HepG2 (cell line): Measurements from ENCODE around the gene KRTAP12-2. TPM values are rescaled to one million over a fixed set of nuclear protein-coding genes. Genes with fewer than 3 reads are reported as not detected.

Experiments used
- ATAC-seq: fragments of 200-7000 bp; cut with Tn5 transposase; 3 replicates; pipeline ENCODE4 v1.9.1; 2020; ENCODE audit warnings: mild to moderate bottlenecking, moderate library complexity
- BruUV-seq: library from RNA; stranded (reverse); fragments of 400-500 nt; replicated peaks from 2 replicates; lab custom pipeline; 2021; lab: Mats Ljungman, UMichigan
- CTCF ChIA-PET: fragments of 300-600 bp; formaldehyde crosslinking; extraction: SDS; loops from one replicate; lab custom pipeline; 2021; ENCODE audit warnings: low total read pairs, inconsistent platforms, low intra/inter-chr PET ratio; lab: Yijun Ruan, JAX
- POLR2A ChIA-PET: fragments of 350-600 bp; sonication (Branson Sonifier 250); formaldehyde crosslinking; loops from one replicate; lab custom pipeline; 2020; ENCODE audit warnings: antibody characterized with exemption, inconsistent platforms; lab: Yijun Ruan, JAX
- DNase-seq: peaks from one replicate; pipeline ENCODE4 v3.0.0-alpha.2; 2015; ENCODE audit warnings: low spot score
- FAIRE-seq: peaks from 3 replicates; lab custom pipeline; 2011; peaks lifted over from hg19 to GRCh38; lab: Jason Lieb, UNC
- H2AFZ ChIP-seq: one replicate; pipeline ENCODE4 v1.6.1; 2011; ENCODE audit warnings: low read length, inconsistent platforms
- H3K27ac ChIP-seq: fragments of 300-600 bp; 3 replicates; pipeline ENCODE4 v1.8.0; 2011; ENCODE audit warnings: mixed run types, mild to moderate bottlenecking, mixed read lengths, low read length, inconsistent platforms; ENCODE audit not compliant: insufficient read depth; ENCODE audit errors: extremely low read length
- H3K27me3 ChIP-seq, 2 experiments: fragments of 200-600 bp in 1 of 2; 2 replicates in 1 of 2; 3 replicates in 1 of 2; pipeline versions ENCODE4 v1.6.0 to v1.8.0; 2011; ENCODE audit warnings: low read length in 2 of 2, mild to moderate bottlenecking in 2 of 2, moderate library complexity in 2 of 2, inconsistent platforms in 1 of 2; ENCODE audit not compliant: insufficient read depth in 2 of 2, control insufficient read depth in 1 of 2
- H3K36me3 ChIP-seq, 2 experiments: fragments of 200-600 bp in 1 of 2; replicated peaks in 1 of 2; 2 replicates in 1 of 2; 3 replicates in 1 of 2; pipeline versions ENCODE4 v1.5.1 to v1.8.0; 2011; ENCODE audit warnings: low read length in 2 of 2, inconsistent platforms in 1 of 2; ENCODE audit not compliant: insufficient read depth in 2 of 2, control insufficient read depth in 1 of 2
- H3K4me1 ChIP-seq: 2 replicates; pipeline ENCODE4 v1.5.1; 2012; ENCODE audit warnings: low read length, inconsistent platforms; ENCODE audit not compliant: insufficient read depth
- H3K4me2 ChIP-seq: 2 replicates; pipeline ENCODE4 v1.6.0; 2011; ENCODE audit warnings: low read depth, low read length, inconsistent platforms
- H3K4me3 ChIP-seq, 3 experiments: fragments of 200-600 bp in 1 of 3; sonication (generic), shearing (Covaris generic) in 1 of 3; replicated peaks in 1 of 3; 2 replicates each; pipeline ENCODE4 v1.5.1; 2011 to 2016; ENCODE audit warnings: low read length in 3 of 3, inconsistent platforms in 2 of 3, low read depth in 2 of 3, mild to moderate bottlenecking in 2 of 3, control low read depth in 1 of 3, mixed read lengths in 1 of 3; ENCODE audit not compliant: insufficient read depth in 1 of 3
- H3K79me2 ChIP-seq: one replicate; pipeline ENCODE4 v1.6.1; 2011; ENCODE audit warnings: low read length, inconsistent platforms; ENCODE audit not compliant: insufficient read depth
- H3K9ac ChIP-seq: 2 replicates; pipeline ENCODE4 v1.6.0; 2011; ENCODE audit warnings: mild to moderate bottlenecking, low read depth, low read length, inconsistent platforms; ENCODE audit not compliant: insufficient read depth
- H3K9me3 ChIP-seq: 2 replicates; pipeline ENCODE4 v1.5.1; 2012; ENCODE audit warnings: mild to moderate bottlenecking, low read length
- H4K20me1 ChIP-seq: 2 replicates; pipeline ENCODE4 v1.6.0; 2011; ENCODE audit warnings: inconsistent platforms, mild to moderate bottlenecking, low read length, moderate library complexity; ENCODE audit not compliant: insufficient read depth
- CENPX ChIP-seq: sonication (generic); formaldehyde crosslinking; IDR thresholded peaks from 2 replicates; pipeline ENCODE4 v1.9.0; 2021; ENCODE audit warnings: mild to moderate bottlenecking, missing genetic modification reagents, moderate library complexity
- PAWR ChIP-seq: sonication (generic); formaldehyde crosslinking; IDR thresholded peaks from 2 replicates; pipeline ENCODE4 v1.4.0; 2020; ENCODE audit warnings: missing genetic modification reagents, mild to moderate bottlenecking, borderline replicate concordance
- SIN3B ChIP-seq: fragments of 150-350 bp; IDR thresholded peaks from 2 replicates; pipeline ENCODE4 v1.6.1; 2014; ENCODE audit warnings: low read length
- SNAI1 ChIP-seq: sonication (generic); formaldehyde crosslinking; IDR thresholded peaks from 2 replicates; pipeline ENCODE4 v1.5.0; 2020; ENCODE audit warnings: mild to moderate bottlenecking, missing genetic modification reagents, borderline replicate concordance
- STAG1 ChIP-seq: sonication (generic); formaldehyde crosslinking; IDR thresholded peaks from 2 replicates; pipeline ENCODE4 v1.4.0; 2020; ENCODE audit warnings: missing genetic modification reagents
- ZNF230 ChIP-seq: sonication (generic); formaldehyde crosslinking; IDR thresholded peaks from 2 replicates; pipeline ENCODE4 v1.4.0; 2020; ENCODE audit warnings: mild to moderate bottlenecking, missing genetic modification reagents
- ZSCAN21 ChIP-seq: sonication (generic); formaldehyde crosslinking; IDR thresholded peaks from 2 replicates; pipeline ENCODE4 v1.8.0; 2022; ENCODE audit warnings: mild to moderate bottlenecking, missing genetic modification reagents, moderate library complexity, borderline replicate concordance
- WGBS: methylation state at CpG from one replicate; pipeline ENCODE4 v1.1.6; 2017; ENCODE audit warnings: low lambda C conversion rate; 5-methylcytosine and 5-hydroxymethylcytosine counted together
- in situ Hi-C: cut with HindIII; loops from 2 replicates; pipeline ENCODE4 v1.10.0; 2017; ENCODE audit warnings: low pct_unique_long_range_greater_than_20kb; ENCODE audit not compliant: extremely low pct_ligation_motif_present
- intact Hi-C: fragments of 100-400 bp; cut with micrococcal nuclease; formaldehyde crosslinking; loops from one replicate; pipeline ENCODE4 v1.10.0; 2022; ENCODE audit not compliant: unreplicated experiment
- polyA plus RNA-seq, 8 experiments: library from polyadenylated mRNA; depleted of rRNA in 3 of 8; stranded (reverse) in 7 of 8; unstranded in 1 of 8; fragments of >200 nt; fragmentation: Illumina TruSeq in 4 of 8; extraction: Trizol in 4 of 8; gene quantifications; 2 replicates each; pipeline versions ENCODE4 v1.2.1 to v1.2.3, GENCODE V29; 2011 to 2016; ENCODE audit warnings: low read depth in 4 of 8, missing spikeins in 1 of 8, mixed read lengths in 1 of 8; ENCODE audit not compliant: insufficient read depth in 1 of 8
- small RNA-seq, 3 experiments: library from RNA; depleted of rRNA; stranded (forward); fragments of <200 nt; gene quantifications; one replicate each; pipeline ENCODE3, GENCODE V24; 2012; ENCODE audit warnings: low read depth in 2 of 3, low replicate concordance in 1 of 3; ENCODE audit not compliant: insufficient read length in 3 of 3, insufficient read depth in 2 of 3
- total RNA-seq, 5 experiments: library from RNA; depleted of rRNA; stranded (reverse); fragments of >200 nt; fragmentation: Illumina TruSeq; extraction: Trizol; gene quantifications; 2 replicates each; pipeline ENCODE4 v1.2.3, GENCODE V29; 2016; ENCODE audit warnings: low read depth in 1 of 5
- TF ChIP-seq, protein P1 (sequence below): sonication (generic); formaldehyde crosslinking; IDR thresholded peaks from 2 replicates; pipeline ENCODE4 v1.5.0; 2020; ENCODE audit warnings: mild to moderate bottlenecking, missing genetic modification reagents, moderate library complexity

Gene KRTAP12-2
- total and polyA plus RNA-seq, 2 of the 13 experiments (the other 11 are each of a cell fraction or from before 2014, with no cell fraction given): not detected

GRCh38 chr21:44617071-44617501 lies 49.6 kb downstream of the KRTAP12-2 start:
- CTCF ChIA-PET: no interaction called here

GRCh38 chr21:44616591-44616926 lies 50.2 kb downstream of the KRTAP12-2 start:
- intact Hi-C loops (no loop called here), in situ Hi-C loops (no loop called here)
- no peak overlapping the region for H3K4me3 ChIP-seq
- no peak overlapping the region for H3K9ac ChIP-seq
- no peak overlapping the region for H2AFZ ChIP-seq
- DNase-seq: no peak
- CTCF ChIA-PET: no interaction called here
- no peaks in the 10 kb centered on the region for H3K36me3 ChIP-seq
- 25% methylated on average over 3 of the region's 16 CpGs for WGBS
- no peak for TF ChIP-seq ZSCAN21 (CRISPR knock-in tag)
- no peak for TF ChIP-seq ZNF230 (CRISPR knock-in tag)
- no peak for TF ChIP-seq CENPX (CRISPR knock-in tag)
- TF ChIP-seq, all 625 proteins: peak for 0
- H4K20me1 ChIP-seq: no peaks in the 10 kb centered on the region
- FAIRE-seq (no peak), ATAC-seq (no peak)
- POLR2A ChIA-PET: no interaction called here
- peaks cover 1 to 28% of the 10 kb centered on the region in 2 experiments; a peak in 3 of 5 replicates for H3K27me3 ChIP-seq
- H3K27ac ChIP-seq: no peak overlapping the region
- no peaks in the 10 kb centered on the region for H3K79me2 ChIP-seq
- H3K4me1 ChIP-seq: no peaks in the 10 kb centered on the region
- H3K9me3 ChIP-seq: peaks cover 6% of the 10 kb centered on the region; the same call in 1 of the 2 replicates
- no peak overlapping the region for H3K4me2 ChIP-seq
- BruUV-seq: no TSS peak

More at GRCh38 chr21:44617071-44617501, 49.6 kb downstream of the KRTAP12-2 start:
- in situ Hi-C loops (no loop called here), intact Hi-C loops (no loop called here)
- Histone ChIP-seq H3K27me3 (peaks cover 1 to 28% of the 10 kb centered on the region in 2 experiments; a peak in 3 of 5 replicates), H2AFZ (no peak overlapping the region), H3K4me2 (no peak overlapping the region), H3K9me3 (0 out of 2 replicates have a peak, but pooled peaks cover 4% of the 10 kb centered on the region), H3K4me1 (no peaks in the 10 kb centered on the region), H3K79me2 (no peaks in the 10 kb centered on the region), H3K9ac (no peak overlapping the region), H3K36me3 (no peaks in the 10 kb centered on the region), H4K20me1 (no peaks in the 10 kb centered on the region), H3K4me3 (no peak overlapping the region), H3K27ac (no peak overlapping the region)
- ATAC-seq (peak; percentile 46; the same call in 2 of the 3 replicates), FAIRE-seq (no peak), DNase-seq (no peak)
- no peak for TF ChIP-seq SIN3B
- TF ChIP-seq SNAI1: no peak
- 0 out of 2 replicates have a peak, but pooled peaks have one; percentile 12 for TF ChIP-seq STAG1 (CRISPR knock-in tag)
- TF ChIP-seq, protein P1, sequence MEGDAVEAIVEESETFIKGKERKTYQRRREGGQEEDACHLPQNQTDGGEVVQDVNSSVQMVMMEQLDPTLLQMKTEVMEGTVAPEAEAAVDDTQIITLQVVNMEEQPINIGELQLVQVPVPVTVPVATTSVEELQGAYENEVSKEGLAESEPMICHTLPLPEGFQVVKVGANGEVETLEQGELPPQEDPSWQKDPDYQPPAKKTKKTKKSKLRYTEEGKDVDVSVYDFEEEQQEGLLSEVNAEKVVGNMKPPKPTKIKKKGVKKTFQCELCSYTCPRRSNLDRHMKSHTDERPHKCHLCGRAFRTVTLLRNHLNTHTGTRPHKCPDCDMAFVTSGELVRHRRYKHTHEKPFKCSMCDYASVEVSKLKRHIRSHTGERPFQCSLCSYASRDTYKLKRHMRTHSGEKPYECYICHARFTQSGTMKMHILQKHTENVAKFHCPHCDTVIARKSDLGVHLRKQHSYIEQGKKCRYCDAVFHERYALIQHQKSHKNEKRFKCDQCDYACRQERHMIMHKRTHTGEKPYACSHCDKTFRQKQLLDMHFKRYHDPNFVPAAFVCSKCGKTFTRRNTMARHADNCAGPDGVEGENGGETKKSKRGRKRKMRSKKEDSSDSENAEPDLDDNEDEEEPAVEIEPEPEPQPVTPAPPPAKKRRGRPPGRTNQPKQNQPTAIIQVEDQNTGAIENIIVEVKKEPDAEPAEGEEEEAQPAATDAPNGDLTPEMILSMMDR: peak; percentile 29; the same call in 1 of the 2 replicates
- TF ChIP-seq PAWR: no peak
- 16% methylated on average over 7 of the region's 8 CpGs for WGBS
- POLR2A ChIA-PET: no interaction called here
- no TSS peak for BruUV-seq

Small RNA genes lying within 50 kb of the gene (small RNA-seq; reads per million reads assigned to genes)
- 0 reads per million in 3 experiments for gene KRTAP12-6P

Other genes with a start within 250 kb of the KRTAP12-2 start
- gene LRRC3, start 211.4 kb downstream of the KRTAP12-2 start, total RNA-seq (2016; rRNA removed; fragmentation: Illumina TruSeq; extraction: Trizol): 3.9 and 4.8 TPM in 2 replicates
- 16.5 and 24.3 TPM in 2 replicates for gene LRRC3, start 211.4 kb downstream of the KRTAP12-2 start, polyA plus RNA-seq (2011; rRNA removed)
- not detected in 2 replicates for gene KRTAP10-1, start 126.7 kb downstream of the KRTAP12-2 start, total RNA-seq (2016; rRNA removed; fragmentation: Illumina TruSeq; extraction: Trizol)
- gene KRTAP10-1, start 126.7 kb downstream of the KRTAP12-2 start, polyA plus RNA-seq (2011; rRNA removed): not detected in 2 replicates
- gene KRTAP10-2, start 115.4 kb downstream of the KRTAP12-2 start, total RNA-seq (2016; rRNA removed; fragmentation: Illumina TruSeq; extraction: Trizol): not detected in 2 replicates
- gene KRTAP10-2, start 115.4 kb downstream of the KRTAP12-2 start, polyA plus RNA-seq (2011; rRNA removed): not detected in 2 replicates
- not detected in 2 replicates for gene KRTAP10-3, start 108.1 kb downstream of the KRTAP12-2 start, total RNA-seq (2016; rRNA removed; fragmentation: Illumina TruSeq; extraction: Trizol)
- gene KRTAP10-3, start 108.1 kb downstream of the KRTAP12-2 start, polyA plus RNA-seq (2011; rRNA removed): not detected in 2 replicates
- not detected in 2 replicates for gene KRTAP10-4, start 93.2 kb downstream of the KRTAP12-2 start, total RNA-seq (2016; rRNA removed; fragmentation: Illumina TruSeq; extraction: Trizol)
- not detected in 2 replicates for gene KRTAP10-4, start 93.2 kb downstream of the KRTAP12-2 start, polyA plus RNA-seq (2011; rRNA removed)
- not detected in 2 replicates for gene KRTAP10-5, start 86.3 kb downstream of the KRTAP12-2 start, total RNA-seq (2016; rRNA removed; fragmentation: Illumina TruSeq; extraction: Trizol)
- gene KRTAP10-5, start 86.3 kb downstream of the KRTAP12-2 start, polyA plus RNA-seq (2011; rRNA removed): not detected in 2 replicates
- gene KRTAP10-6, start 74.4 kb downstream of the KRTAP12-2 start, total RNA-seq (2016; rRNA removed; fragmentation: Illumina TruSeq; extraction: Trizol): not detected in 2 replicates
- gene KRTAP10-6, start 74.4 kb downstream of the KRTAP12-2 start, polyA plus RNA-seq (2011; rRNA removed): not detected in 2 replicates
- not detected in 2 replicates for gene KRTAP10-7, start 66.3 kb downstream of the KRTAP12-2 start, total RNA-seq (2016; rRNA removed; fragmentation: Illumina TruSeq; extraction: Trizol)
- not detected in 2 replicates for gene KRTAP10-7, start 66.3 kb downstream of the KRTAP12-2 start, polyA plus RNA-seq (2011; rRNA removed)
- not detected in 2 replicates for gene KRTAP10-8, start 54.8 kb downstream of the KRTAP12-2 start, total RNA-seq (2016; rRNA removed; fragmentation: Illumina TruSeq; extraction: Trizol)
- gene KRTAP10-8, start 54.8 kb downstream of the KRTAP12-2 start, polyA plus RNA-seq (2011; rRNA removed): not detected in 2 replicates
- not detected in 2 replicates for gene KRTAP10-9, start 39.8 kb downstream of the KRTAP12-2 start, total RNA-seq (2016; rRNA removed; fragmentation: Illumina TruSeq; extraction: Trizol)
- not detected in 2 replicates for gene KRTAP10-9, start 39.8 kb downstream of the KRTAP12-2 start, polyA plus RNA-seq (2011; rRNA removed)
- not detected in 2 replicates for gene KRTAP10-10, start 29.6 kb downstream of the KRTAP12-2 start, total RNA-seq (2016; rRNA removed; fragmentation: Illumina TruSeq; extraction: Trizol)
- not detected in 2 replicates for gene KRTAP10-10, start 29.6 kb downstream of the KRTAP12-2 start, polyA plus RNA-seq (2011; rRNA removed)
- gene KRTAP10-11, start 20.5 kb downstream of the KRTAP12-2 start, total RNA-seq (2016; rRNA removed; fragmentation: Illumina TruSeq; extraction: Trizol): not detected in 2 replicates
- not detected in 2 replicates for gene KRTAP10-11, start 20.5 kb downstream of the KRTAP12-2 start, polyA plus RNA-seq (2011; rRNA removed)
- not detected in 2 replicates for gene KRTAP12-4, start 12.3 kb downstream of the KRTAP12-2 start, total RNA-seq (2016; rRNA removed; fragmentation: Illumina TruSeq; extraction: Trizol)
- gene KRTAP12-4, start 12.3 kb downstream of the KRTAP12-2 start, polyA plus RNA-seq (2011; rRNA removed): not detected in 2 replicates
- not detected in 2 replicates for gene KRTAP12-3, start 9.0 kb downstream of the KRTAP12-2 start, total RNA-seq (2016; rRNA removed; fragmentation: Illumina TruSeq; extraction: Trizol)
- gene KRTAP12-3, start 9.0 kb downstream of the KRTAP12-2 start, polyA plus RNA-seq (2011; rRNA removed): not detected in 2 replicates
- gene KRTAP12-1, start 15.2 kb upstream of the KRTAP12-2 start, total RNA-seq (2016; rRNA removed; fragmentation: Illumina TruSeq; extraction: Trizol): not detected in 2 replicates
- gene KRTAP12-1, start 15.2 kb upstream of the KRTAP12-2 start, polyA plus RNA-seq (2011; rRNA removed): 0.13 TPM in 1 of 2 replicates, not detected in the other
- gene KRTAP10-12, start 30.2 kb upstream of the KRTAP12-2 start, total RNA-seq (2016; rRNA removed; fragmentation: Illumina TruSeq; extraction: Trizol): not detected in 2 replicates
- gene KRTAP10-12, start 30.2 kb upstream of the KRTAP12-2 start, polyA plus RNA-seq (2011; rRNA removed): not detected in 2 replicates
- 0.07 and 0.18 TPM in 2 replicates for gene TSPEAR, start 44.6 kb upstream of the KRTAP12-2 start, total RNA-seq (2016; rRNA removed; fragmentation: Illumina TruSeq; extraction: Trizol)
- 0.32 and 0.33 TPM in 2 replicates for gene TSPEAR, start 44.6 kb upstream of the KRTAP12-2 start, polyA plus RNA-seq (2011; rRNA removed)
- 55.4 and 62.0 TPM in 2 replicates for gene UBE2G2, start 134.9 kb upstream of the KRTAP12-2 start, total RNA-seq (2016; rRNA removed; fragmentation: Illumina TruSeq; extraction: Trizol)
- gene UBE2G2, start 134.9 kb upstream of the KRTAP12-2 start, polyA plus RNA-seq (2011; rRNA removed): 92.0 and 106 TPM in 2 replicates
- gene SUMO3, start 151.1 kb upstream of the KRTAP12-2 start, total RNA-seq (2016; rRNA removed; fragmentation: Illumina TruSeq; extraction: Trizol): 92.4 and 111 TPM in 2 replicates
- gene SUMO3, start 151.1 kb upstream of the KRTAP12-2 start, polyA plus RNA-seq (2011; rRNA removed): 46.6 and 51.4 TPM in 2 replicates
- gene PTTG1IP, start 206.8 kb upstream of the KRTAP12-2 start, total RNA-seq (2016; rRNA removed; fragmentation: Illumina TruSeq; extraction: Trizol): 89.4 and 161 TPM in 2 replicates
- 700 and 734 TPM in 2 replicates for gene PTTG1IP, start 206.8 kb upstream of the KRTAP12-2 start, polyA plus RNA-seq (2011; rRNA removed)